ENCODE results near the gene PIP5K1C.

Gene PIP5K1C

DNA sequence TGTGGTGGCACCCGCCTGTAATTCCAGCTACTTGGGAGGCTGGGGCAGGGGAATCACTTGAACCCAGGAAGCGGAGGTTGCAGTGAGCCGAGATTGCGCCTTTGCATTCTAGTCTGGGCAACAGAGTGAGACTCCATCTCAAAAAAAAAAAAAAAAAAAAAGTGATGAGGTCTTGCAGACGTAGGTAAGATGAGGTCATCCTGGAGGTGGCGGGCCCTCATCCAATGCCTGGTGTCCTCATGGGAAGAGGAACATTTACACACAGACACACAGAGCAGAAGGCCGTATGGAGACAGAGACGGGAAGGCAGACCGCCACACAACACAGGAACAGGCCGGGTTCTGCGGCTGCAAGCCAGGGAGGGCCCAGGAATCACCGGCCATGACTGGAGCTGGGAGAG lies 78.0 kb downstream of the PIP5K1C start:
- no peak for DNase-seq

DNA sequence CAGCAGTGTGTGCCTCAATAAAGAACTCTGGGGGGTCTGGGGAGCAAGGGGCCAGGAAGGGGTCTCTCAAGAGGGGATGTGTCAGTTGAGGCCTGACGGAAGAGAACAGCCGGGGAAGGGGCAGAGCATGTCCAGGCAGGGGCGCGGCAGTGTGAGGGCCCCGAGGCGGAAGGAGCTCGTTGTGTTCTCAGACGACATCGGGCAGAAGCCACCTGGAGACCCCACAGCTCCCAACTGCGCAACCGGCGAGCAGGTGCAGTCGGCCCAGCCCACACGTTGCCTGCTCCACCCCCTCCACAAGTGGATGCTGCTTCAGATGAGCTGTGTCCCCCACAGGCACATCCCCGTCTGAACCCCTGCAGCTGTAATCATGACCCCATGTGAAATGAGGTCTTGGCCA lies 78.6 kb downstream of the PIP5K1C start:
- DNase-seq, result no peak

DNA sequence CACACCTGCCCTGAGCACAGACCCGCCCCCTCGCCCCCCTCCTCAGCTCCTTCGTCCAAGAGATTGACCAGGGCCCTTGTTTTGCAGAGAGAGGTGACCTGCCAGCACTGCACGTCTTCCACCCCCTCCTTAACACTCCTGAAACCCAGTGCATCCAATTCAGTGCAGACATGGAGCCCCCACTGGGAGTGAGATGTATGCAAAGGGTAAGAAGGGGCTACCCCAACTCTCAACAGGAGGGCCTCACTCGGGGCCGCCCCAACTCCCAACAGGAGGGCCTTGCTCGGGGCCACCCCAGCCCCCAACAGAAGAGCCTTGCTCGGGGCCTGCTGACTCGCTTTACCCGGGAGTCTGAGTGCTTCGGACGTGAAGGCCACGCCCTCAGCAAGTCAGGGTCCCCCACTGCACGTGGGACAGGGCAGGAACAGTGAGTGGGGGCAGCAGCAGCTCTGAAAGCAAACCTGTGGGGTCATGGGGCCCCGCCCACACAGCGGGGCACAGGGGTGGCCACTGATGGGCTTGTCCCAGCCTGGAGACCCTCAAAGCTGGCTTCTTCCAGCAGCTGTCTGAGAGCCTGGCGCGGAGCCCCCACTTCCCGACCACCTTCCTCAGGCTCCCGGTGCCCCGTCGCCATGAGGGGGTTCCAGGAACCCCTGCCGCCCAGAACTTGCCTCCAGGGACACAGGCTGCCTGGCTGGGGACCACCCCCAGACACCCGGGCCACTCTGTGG lies 79.3 kb downstream of the PIP5K1C start:
- DNase-seq, result no peak

GRCh38 chr19:3620145-3620816 lies 80.0 kb downstream of the PIP5K1C start:
- no peak for DNase-seq

DNA sequence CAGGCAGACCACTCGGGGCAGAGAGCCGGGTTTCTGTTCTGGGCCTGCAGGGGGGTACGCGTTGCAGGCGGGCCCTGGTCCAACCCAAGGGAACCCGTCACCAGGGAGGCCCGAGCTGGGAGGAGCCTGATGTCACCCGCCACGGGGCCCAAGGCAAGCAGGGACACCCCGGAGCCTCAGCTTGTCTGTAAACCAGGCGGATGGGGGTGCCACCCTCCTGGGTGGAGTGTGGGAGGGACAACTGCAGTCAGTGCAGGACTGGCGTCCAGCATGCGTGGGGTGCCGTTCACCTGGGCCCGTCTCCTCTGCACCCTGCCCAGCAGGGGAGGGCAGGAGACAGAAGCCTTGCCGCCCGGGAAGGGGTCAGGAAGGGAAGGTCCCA lies 80.6 kb downstream of the PIP5K1C start:
- no peak for DNase-seq

- DNase-seq, result no peak
Measured at GRCh38 chr19:3618811-3619630, 81.2 kb downstream of the PIP5K1C start.

DNA sequence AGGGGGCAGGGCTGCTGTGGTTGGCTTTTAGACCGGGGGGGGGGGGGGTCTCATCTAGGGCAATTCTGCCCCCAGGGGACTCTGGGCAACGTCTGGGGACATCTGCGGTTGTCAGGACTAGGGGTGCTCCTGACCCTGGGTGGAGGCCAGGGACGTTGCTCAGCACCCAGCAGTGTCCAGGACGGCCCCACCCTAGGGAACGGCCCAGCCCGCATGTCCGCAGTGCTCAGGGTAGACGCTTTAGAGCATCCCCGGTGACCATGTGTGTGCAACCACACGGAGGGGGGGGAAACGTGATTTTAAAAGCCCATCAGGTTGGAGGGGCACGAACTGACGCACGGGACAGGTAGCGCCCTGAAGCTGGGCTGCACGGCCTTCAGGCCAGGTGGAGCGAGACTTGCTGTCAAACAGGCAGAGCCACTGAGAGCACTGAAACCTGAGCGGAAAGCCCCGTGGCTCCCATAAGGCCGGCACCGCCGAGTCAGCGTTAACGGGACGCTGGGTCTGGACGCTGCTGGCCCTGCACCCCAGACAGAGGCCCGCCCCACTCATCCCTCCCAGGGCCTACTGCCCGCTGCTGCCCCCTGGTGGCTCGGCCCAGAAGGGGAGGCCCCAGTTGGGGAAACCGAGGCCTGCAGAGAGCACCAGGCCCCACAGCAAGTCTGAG lies 82.0 kb downstream of the PIP5K1C start:
- DNase-seq, result peak in 1 of 2 experiments; percentile 11

- no peak for DNase-seq
Measured at GRCh38 chr19:3617463-3617862, 82.8 kb downstream of the PIP5K1C start.

DNA sequence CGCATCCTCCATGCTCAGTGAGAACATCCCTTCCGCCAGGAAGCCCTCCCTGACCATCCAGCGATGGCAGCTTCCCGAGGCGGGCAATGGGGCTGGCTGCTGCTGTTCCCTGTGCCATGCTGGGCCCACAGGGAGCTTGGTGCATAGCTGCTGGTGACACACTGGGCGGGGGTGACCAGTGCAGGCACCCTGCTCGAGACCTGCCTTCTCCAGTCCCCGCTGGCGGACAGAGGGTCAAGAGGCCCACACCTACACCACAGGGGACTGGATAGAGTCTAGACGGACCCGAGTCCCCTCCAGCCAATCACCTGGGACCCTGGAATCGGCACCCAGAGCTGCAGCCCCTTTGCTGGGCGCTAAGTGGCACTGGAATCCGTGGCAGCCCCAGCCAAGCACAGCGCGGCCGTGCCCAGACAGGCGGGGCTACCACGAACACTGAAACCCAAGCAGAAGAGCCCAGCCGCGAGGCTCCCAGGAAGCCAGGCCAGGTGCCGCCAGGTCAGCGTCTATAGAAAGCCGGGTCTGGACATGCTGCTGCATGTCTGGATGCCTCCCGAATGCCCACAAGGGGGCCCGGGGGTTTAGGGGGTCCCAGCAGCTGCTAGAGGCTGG lies 84.6 kb downstream of the PIP5K1C start:
- no peak for DNase-seq

- DNase-seq, result no peak
Measured at GRCh38 chr19:3614858-3615505, 85.3 kb downstream of the PIP5K1C start.

GRCh38 chr19:3613818-3614661 lies 86.2 kb downstream of the PIP5K1C start:
- DNase-seq, result no peak

GRCh38 chr19:3612901-3613741 lies 87.1 kb downstream of the PIP5K1C start:
- DNase-seq, result no peak

DNA sequence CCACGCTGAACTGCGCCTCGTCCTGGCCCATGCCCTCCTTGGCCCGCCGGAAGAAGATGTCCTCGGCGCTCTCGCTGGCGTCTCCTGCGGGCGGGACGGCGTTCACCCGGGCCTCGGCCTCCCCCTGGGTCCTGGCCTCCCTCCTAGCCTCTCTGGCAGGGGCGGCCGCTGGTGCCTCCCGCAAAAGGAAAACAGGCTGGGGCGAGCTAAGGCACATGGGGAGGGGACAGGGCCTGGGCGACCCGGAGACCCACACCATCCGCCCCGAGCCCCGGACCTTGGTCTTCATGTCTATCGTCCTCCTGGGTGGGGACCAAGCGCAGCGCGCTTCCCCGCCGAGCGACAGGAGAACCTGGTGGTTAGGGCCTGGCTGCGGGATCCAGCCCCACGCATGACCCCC lies 87.9 kb downstream of the PIP5K1C start:
- DNase-seq, result no peak

DNA sequence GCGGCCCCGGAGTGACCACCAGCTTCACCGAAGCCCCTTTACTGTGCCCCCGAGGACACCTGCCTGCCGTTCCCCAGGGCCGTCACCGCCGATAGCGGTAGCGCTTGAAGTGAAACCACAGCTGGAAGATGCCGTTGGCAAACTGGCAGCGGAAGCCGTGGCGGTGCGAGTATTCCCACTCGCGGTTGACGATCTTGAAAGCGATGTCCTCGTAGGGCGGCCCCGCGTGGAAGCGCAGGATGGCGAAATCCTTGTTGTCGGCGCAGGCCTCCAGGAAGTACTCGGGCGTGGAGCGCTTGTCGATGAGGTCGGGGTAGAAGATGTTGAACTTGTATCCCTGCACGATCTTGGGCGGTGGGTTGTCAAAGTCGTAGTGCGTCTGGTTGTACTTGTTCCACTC lies 88.4 kb downstream of the PIP5K1C start:
- no peak for DNase-seq

DNA sequence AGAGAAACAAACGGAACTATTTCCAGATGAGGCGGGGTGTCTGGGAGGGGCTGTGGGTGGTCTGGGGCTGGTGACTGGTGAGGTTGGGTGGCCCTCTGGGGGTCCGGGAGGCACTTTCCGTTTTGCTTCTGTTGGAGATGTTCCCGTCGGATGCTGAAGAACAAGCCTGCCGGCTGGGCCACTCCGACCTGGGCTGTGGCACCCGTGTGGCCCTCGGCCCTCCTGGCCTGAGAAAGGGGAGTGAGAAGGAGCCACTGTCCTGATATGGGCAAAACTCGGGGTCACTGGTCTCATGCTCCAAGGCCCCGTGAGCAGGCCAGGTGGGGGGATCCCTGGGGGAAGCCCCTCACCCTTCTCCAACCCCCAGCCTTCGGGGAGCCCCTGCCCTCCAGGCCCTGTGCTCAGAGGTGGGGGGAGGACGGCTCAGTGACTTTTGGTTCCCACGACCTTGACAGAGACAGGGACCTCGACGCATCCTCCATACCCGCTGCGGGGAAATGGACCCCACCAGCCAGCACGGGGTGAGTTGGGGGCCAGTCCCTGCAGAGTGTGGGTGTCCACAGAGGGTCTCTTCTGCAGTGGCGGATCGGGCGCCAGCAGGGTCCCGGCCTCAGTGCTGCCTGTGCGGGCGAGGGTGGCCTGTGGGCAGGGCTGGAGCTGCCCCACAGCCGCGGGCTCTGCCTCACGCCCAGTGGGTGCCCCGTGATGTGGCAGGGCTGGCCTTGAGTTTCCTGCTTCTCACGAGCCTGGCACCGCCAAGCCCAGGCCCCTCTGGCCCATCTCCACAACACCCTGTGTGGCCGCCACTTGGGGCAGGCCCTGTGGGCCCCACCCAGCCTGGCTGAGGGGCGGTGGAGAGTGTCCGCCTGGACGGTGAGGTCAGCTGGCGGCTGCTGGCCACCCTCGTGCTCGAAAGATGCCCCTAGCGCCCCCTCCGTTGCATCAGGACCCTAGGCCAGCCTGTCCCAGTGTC lies 89.2 kb downstream of the PIP5K1C start:
- DNase-seq, result no peak

DNA sequence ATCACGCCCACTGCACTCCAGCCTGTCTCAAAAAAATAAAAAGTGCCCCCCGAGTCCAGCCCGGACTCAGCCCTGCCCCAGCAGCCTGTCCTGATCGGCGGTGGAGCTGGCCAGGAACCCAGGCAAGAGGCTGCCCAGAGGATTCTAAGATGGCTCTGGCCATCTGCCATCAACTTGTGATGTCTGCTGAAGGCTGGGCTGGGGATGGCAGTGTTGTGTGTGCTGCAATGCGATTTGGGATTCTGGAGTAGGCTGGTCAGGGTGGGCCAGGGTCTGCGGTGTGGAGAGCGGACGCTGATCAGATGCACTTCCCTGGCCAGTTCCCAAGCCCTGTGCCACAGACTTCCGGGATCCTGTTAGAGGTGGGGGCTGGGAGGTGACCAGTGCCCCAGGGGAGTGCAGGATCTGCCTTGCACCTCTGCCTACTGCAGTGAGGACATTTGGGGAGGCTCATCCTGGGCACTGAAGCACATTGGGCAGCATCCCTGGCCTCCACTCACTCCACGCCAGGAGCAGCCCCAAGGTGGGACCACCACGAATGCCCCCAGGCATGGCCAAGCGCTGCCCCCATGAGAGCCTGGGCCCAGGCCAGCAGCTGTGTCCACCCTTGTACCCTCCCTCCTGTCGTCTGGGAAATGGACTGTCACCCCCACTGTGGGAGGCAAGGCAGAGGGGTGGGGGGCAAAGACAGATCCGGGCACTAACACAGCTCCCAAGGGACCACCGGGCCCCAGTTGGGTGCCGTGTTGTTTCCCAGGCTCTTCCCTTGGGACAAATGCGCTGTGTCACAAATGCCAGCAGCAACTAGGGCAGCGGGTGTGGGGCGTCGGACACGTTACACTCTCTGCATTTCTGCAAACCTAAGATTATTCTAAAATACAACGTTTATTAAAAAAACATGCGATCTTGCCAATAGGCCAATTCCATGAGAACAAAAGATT lies 90.2 kb downstream of the PIP5K1C start:
- no peak for DNase-seq

- no peak for DNase-seq
Measured at GRCh38 chr19:3608750-3609322, 91.4 kb downstream of the PIP5K1C start.
